SK-N-SH (cell line): ENCODE data around the gene NDUFA3. TPM values are rescaled to one million over a fixed set of nuclear protein-coding genes. Genes with fewer than 3 reads are reported as not detected.

Experiments used
- CTCF ChIA-PET: fragments of 300-600, 350-600 bp; formaldehyde crosslinking; extraction: SDS; loops from one replicate; lab custom pipeline; 2021; lab: Yijun Ruan, JAX
- POLR2A ChIA-PET: fragments of 350-600 bp; sonication (Branson Sonifier 250); formaldehyde crosslinking; extraction: SDS; loops from one replicate; lab custom pipeline; 2020; ENCODE audit warnings: antibody characterized with exemption, inconsistent platforms; lab: Yijun Ruan, JAX
- DNase-seq: peaks from one replicate; pipeline ENCODE4 v3.0.0; 2012
- H2AFZ ChIP-seq: fragments of 200-600 bp; sonication (generic); 2 replicates; pipeline ENCODE4 v1.8.1; 2016; ENCODE audit warnings: antibody characterized with exemption, mild to moderate bottlenecking, low read depth
- H3F3A ChIP-seq: fragments of 200-600 bp; sonication (generic); replicated peaks from 2 replicates; pipeline ENCODE3; 2016; ENCODE audit warnings: antibody characterized with exemption, mild to moderate bottlenecking; ENCODE audit not compliant: insufficient read depth
- H3K27ac ChIP-seq, 2 experiments: fragments of 200-500 bp in 1 of 2; fragments of 200-600 bp in 1 of 2; sonication (Bioruptor generic) in 1 of 2; sonication (generic), shearing (Covaris generic) in 1 of 2; 2 replicates each; pipeline versions ENCODE4 v1.5.1 to v1.6.1; 2014 to 2016; ENCODE audit warnings: low read depth in 2 of 2, inconsistent platforms in 1 of 2, low read length in 1 of 2, mild to moderate bottlenecking in 1 of 2, mixed read lengths in 1 of 2
- H3K27me3 ChIP-seq: fragments of 200-600 bp; sonication (generic), shearing (Covaris generic); 2 replicates; pipeline ENCODE4 v1.6.1; 2016; ENCODE audit warnings: mixed run types; ENCODE audit not compliant: insufficient read depth
- H3K36me3 ChIP-seq, 2 experiments: fragments of 200-500 bp in 1 of 2; fragments of 200-600 bp in 1 of 2; sonication (Bioruptor generic) in 1 of 2; sonication (generic) in 1 of 2; replicated peaks in 1 of 2; 2 replicates each; pipeline versions ENCODE3 to v1.5.1; 2014 to 2016; ENCODE audit warnings: low read length in 1 of 2, mild to moderate bottlenecking in 1 of 2; ENCODE audit not compliant: insufficient read depth in 2 of 2, control insufficient read depth in 1 of 2
- H3K4me1 ChIP-seq, 2 experiments: fragments of 200-500 bp in 1 of 2; fragments of 200-600 bp in 1 of 2; sonication (Bioruptor generic) in 1 of 2; sonication (generic), shearing (Covaris generic) in 1 of 2; 2 replicates each; pipeline versions ENCODE4 v1.5.1 to v1.6.1; 2014 to 2016; ENCODE audit warnings: low read depth in 1 of 2, low read length in 1 of 2, mixed run types in 1 of 2; ENCODE audit not compliant: insufficient read depth in 2 of 2, control insufficient read depth in 1 of 2
- H3K4me2 ChIP-seq: fragments of 200-600 bp; sonication (generic), shearing (Covaris generic); 2 replicates; pipeline ENCODE4 v1.6.1; 2017; ENCODE audit warnings: mixed run types
- H3K4me3 ChIP-seq, 2 experiments: fragments of 200-500 bp in 1 of 2; fragments of 200-600 bp in 1 of 2; sonication (Bioruptor generic) in 1 of 2; sonication (generic), shearing (Covaris generic) in 1 of 2; 2 replicates each; pipeline versions ENCODE4 v1.5.1 to v1.8.1; 2014 to 2016; ENCODE audit warnings: low read depth in 2 of 2, inconsistent platforms in 1 of 2, low read length in 1 of 2, mild to moderate bottlenecking in 1 of 2, mixed read lengths in 1 of 2, moderate library complexity in 1 of 2
- H3K79me2 ChIP-seq: fragments of 200-600 bp; sonication (generic); 2 replicates; pipeline ENCODE4 v1.8.1; 2017; ENCODE audit warnings: mild to moderate bottlenecking; ENCODE audit not compliant: insufficient read depth
- H3K9ac ChIP-seq: fragments of 200-600 bp; sonication (generic); 2 replicates; pipeline ENCODE4 v1.6.1; 2017; ENCODE audit warnings: mixed run types
- H3K9me2 ChIP-seq: fragments of 200-600 bp; sonication (generic); 2 replicates; pipeline ENCODE4 v1.6.1; 2017; ENCODE audit warnings: mixed run types
- H3K9me3 ChIP-seq: fragments of 200-600 bp; sonication (generic); 2 replicates; pipeline ENCODE4 v1.6.1; 2017; ENCODE audit warnings: mixed run types, mild to moderate bottlenecking, moderate library complexity
- H4K20me1 ChIP-seq: fragments of 200-600 bp; sonication (generic); 2 replicates; pipeline ENCODE4 v1.6.1; 2017; ENCODE audit warnings: mild to moderate bottlenecking, mixed run types; ENCODE audit not compliant: insufficient read depth
- ELF1 ChIP-seq: IDR thresholded peaks from 2 replicates; pipeline ENCODE4 v1.4.0; 2012
- FOXM1 ChIP-seq: IDR thresholded peaks from 2 replicates; pipeline ENCODE4 v1.4.0; 2012; ENCODE audit warnings: low read depth, mild to moderate bottlenecking
- JUND ChIP-seq: IDR thresholded peaks from 2 replicates; pipeline ENCODE4 v1.4.0; 2012
- MEF2A ChIP-seq: IDR thresholded peaks from 2 replicates; pipeline ENCODE4 v1.4.0; 2012; ENCODE audit warnings: low read depth, borderline replicate concordance
- MXI1 ChIP-seq: IDR thresholded peaks from 2 replicates; pipeline ENCODE4 v1.6.1; 2012; ENCODE audit warnings: mild to moderate bottlenecking, low read depth, low read length, improper control_type of control experiment
- NFIC ChIP-seq: IDR thresholded peaks from 2 replicates; pipeline ENCODE4 v1.4.0; 2012; ENCODE audit warnings: borderline replicate concordance
- RAD21 ChIP-seq: IDR thresholded peaks from 2 replicates; pipeline ENCODE4 v1.6.1; 2012; ENCODE audit warnings: mild to moderate bottlenecking, low read length
- RCOR1 ChIP-seq: fragments of 150-350 bp; IDR thresholded peaks from 2 replicates; pipeline ENCODE4 v1.6.1; 2017; ENCODE audit warnings: antibody characterized with exemption, low read length
- SIN3A ChIP-seq: IDR thresholded peaks from 2 replicates; pipeline ENCODE4 v1.6.1; 2012; ENCODE audit warnings: low read depth, mild to moderate bottlenecking, low read length, moderate library complexity, borderline replicate concordance
- TAF1 ChIP-seq: IDR thresholded peaks from 2 replicates; pipeline ENCODE4 v1.6.1; 2012; ENCODE audit warnings: low read depth, mild to moderate bottlenecking, low read length, moderate library complexity, borderline replicate concordance
- WGBS: methylation state at CpG from one replicate; pipeline ENCODE4 v1.1.6; 2017; ENCODE audit warnings: low lambda C conversion rate; 5-methylcytosine and 5-hydroxymethylcytosine counted together
- polyA plus RNA-seq, 3 experiments: library from polyadenylated mRNA; depleted of rRNA; stranded (reverse); fragments of >200 nt; gene quantifications; 2 replicates each; pipeline ENCODE4 v1.2.3, GENCODE V29; 2012
- TF ChIP-seq, protein P1 (sequence below): IDR thresholded peaks from 2 replicates; pipeline ENCODE4 v1.4.0; 2012; ENCODE audit warnings: low read depth
- TF ChIP-seq, protein P2 (sequence below): IDR thresholded peaks from 2 replicates; pipeline ENCODE4 v1.4.0; 2012; ENCODE audit warnings: low read depth, borderline replicate concordance
- TF ChIP-seq, protein P3 (sequence below): fragments of 150-350 bp; IDR thresholded peaks from 2 replicates; pipeline ENCODE4 v1.6.1; 2017; ENCODE audit warnings: antibody characterized with exemption, low read length, low read depth, borderline replicate concordance

Gene NDUFA3
- polyA plus RNA-seq, 1 of the 3 experiments (the other 2 are of a cell fraction): 87.0 TPM

DNA sequence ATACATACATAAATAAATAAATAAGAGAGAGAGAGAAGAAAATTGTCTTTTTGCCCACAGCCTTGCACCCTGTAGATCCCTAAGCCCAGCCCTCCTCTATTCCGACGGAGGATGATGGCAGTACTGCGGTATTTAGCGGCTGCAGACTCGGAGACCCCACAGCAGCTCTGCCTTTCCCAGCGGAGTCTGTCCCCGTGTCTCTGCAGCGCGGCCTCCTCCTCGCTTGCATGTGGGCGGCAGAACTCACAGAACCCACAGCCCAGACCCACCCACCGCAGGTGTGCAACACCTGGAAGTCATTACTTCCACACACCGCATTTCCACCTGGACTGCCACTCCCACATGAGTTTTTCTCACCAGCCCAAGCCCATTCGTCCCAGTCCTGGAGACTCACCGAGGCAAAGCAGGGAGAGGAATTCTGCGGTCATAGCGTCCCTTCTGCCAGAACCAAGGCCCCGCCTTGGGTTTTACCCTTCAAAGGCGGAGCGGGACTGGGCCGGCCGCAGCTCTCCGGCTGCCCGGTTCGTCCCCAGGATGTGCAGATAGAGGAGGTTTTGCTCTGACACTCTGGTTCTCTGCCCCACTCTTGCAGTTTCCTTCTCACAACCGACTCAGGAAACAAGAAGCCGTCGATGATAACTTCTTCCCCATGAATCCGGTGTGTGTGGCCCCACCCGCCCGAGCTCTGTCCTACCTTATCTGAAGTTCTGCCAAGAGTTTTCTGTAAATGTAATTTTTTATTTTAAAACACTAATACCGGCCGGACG lies 39.1 kb upstream of the NDUFA3 start, which contains the start of gene VSTM1:
Gene VSTM1 (minus strand): TSS at position 548 of the 767 bp plus-strand sequence. CDS start 120 bp downstream, at position 428.
- TF ChIP-seq MXI1 (no peak), RCOR1 (no peak), RAD21 (no peak), JUND (no peak), TAF1 (no peak)
- TF ChIP-seq, protein P1, sequence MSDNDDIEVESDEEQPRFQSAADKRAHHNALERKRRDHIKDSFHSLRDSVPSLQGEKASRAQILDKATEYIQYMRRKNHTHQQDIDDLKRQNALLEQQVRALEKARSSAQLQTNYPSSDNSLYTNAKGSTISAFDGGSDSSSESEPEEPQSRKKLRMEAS: no peak
- peaks cover 76% of the 10 kb centered on the region for H3K27me3 ChIP-seq
- ChIA-PET POLR2A (no interaction called here), CTCF (interaction anchor here (1.2 kb wide), 2 partner anchors 32 to 33 kb away, joined by 3 to 4 read pairs; no protein-coding TSS in a partner anchor)
- H3K4me3 ChIP-seq: no peak within 1 kb of the TSS
- DNase-seq: no peak
- no peak within 1 kb of the TSS for H2AFZ ChIP-seq
- no peak within 1 kb of the TSS for H3K9ac ChIP-seq
- no peak within 1 kb of the TSS for H3K4me2 ChIP-seq
- no peaks in the 10 kb centered on the region for H3K36me3 ChIP-seq
- H3K27ac ChIP-seq: no peak within 1 kb of the TSS
- no peaks in the 10 kb centered on the region for H3K4me1 ChIP-seq
- H3K9me3 ChIP-seq: no peaks in the 10 kb centered on the region
- 31% methylated on average over 34 of the region's 34 CpGs for WGBS
- no peaks in the 10 kb centered on the region for H3F3A ChIP-seq
- no peaks in the 10 kb centered on the region for H4K20me1 ChIP-seq
- H3K9me2 ChIP-seq: no peaks in the 10 kb centered on the region
- no peaks in the 10 kb centered on the region for H3K79me2 ChIP-seq

DNA sequence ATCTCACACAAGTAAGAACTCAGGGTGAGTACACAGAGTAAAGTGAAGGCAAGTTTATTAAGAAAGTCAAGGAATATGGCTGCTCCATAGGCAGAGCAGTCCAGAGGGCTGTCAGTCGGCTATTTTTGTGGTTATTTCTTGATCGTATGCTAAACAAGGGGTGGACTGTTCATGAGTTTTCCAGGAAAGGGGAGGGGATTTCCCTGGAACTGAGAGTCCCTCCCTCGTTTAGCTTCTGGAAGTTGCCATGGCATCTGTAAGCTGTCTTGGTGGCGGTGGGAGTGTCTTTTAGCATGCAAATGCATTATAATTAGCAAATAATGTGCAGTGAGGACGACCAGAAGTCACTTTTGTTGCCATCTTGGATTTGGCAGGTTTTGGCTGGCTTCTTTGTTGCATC lies 33.2 kb upstream of the NDUFA3 start:
- Histone ChIP-seq H3K9me3 (no peaks in the 10 kb centered on the region), H3K4me3 (no peak overlapping the region), H4K20me1 (no peaks in the 10 kb centered on the region), H3K36me3 (no peaks in the 10 kb centered on the region), H3K27ac (no peak overlapping the region), H3K4me1 (no peaks in the 10 kb centered on the region), H3K4me2 (no peak overlapping the region), H3F3A (no peaks in the 10 kb centered on the region), H3K79me2 (no peaks in the 10 kb centered on the region), H3K9me2 (no peaks in the 10 kb centered on the region), H2AFZ (no peak overlapping the region), H3K27me3 (peaks cover 61% of the 10 kb centered on the region; the same call in 1 of the 2 replicates), H3K9ac (no peak overlapping the region)
- CTCF ChIA-PET: no interaction called here
- POLR2A ChIA-PET: interaction anchor here (0.9 kb wide), 1 partner anchor 11 kb away, joined by 3 read pairs; no protein-coding TSS in a partner anchor
- DNase-seq: no peak
- WGBS: 4% methylated on average over 5 of the region's 5 CpGs
- TF ChIP-seq NFIC: no peak
- TF ChIP-seq FOXM1: no peak
- TF ChIP-seq, protein P2, sequence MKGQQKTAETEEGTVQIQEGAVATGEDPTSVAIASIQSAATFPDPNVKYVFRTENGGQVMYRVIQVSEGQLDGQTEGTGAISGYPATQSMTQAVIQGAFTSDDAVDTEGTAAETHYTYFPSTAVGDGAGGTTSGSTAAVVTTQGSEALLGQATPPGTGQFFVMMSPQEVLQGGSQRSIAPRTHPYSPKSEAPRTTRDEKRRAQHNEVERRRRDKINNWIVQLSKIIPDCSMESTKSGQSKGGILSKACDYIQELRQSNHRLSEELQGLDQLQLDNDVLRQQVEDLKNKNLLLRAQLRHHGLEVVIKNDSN: no peak
- TF ChIP-seq, protein P3, sequence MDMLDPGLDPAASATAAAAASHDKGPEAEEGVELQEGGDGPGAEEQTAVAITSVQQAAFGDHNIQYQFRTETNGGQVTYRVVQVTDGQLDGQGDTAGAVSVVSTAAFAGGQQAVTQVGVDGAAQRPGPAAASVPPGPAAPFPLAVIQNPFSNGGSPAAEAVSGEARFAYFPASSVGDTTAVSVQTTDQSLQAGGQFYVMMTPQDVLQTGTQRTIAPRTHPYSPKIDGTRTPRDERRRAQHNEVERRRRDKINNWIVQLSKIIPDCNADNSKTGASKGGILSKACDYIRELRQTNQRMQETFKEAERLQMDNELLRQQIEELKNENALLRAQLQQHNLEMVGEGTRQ: no peak
- TF ChIP-seq SIN3A: no peak
- no peak for TF ChIP-seq JUND
- TF ChIP-seq, protein P1: no peak
- no peak for TF ChIP-seq ELF1
- TF ChIP-seq MEF2A: no peak
